SIG-M5 treated with dmso at 0.1 percent for 504 hours (cell line): ENCODE measurements around the gene SSNA1.

Experiments used
- DNase-seq: peaks from one replicate; lab custom pipeline; 2025; ENCODE audit not compliant: unreplicated experiment; lab: John Stamatoyannopoulos, UW

The SSNA1 gene

DNA sequence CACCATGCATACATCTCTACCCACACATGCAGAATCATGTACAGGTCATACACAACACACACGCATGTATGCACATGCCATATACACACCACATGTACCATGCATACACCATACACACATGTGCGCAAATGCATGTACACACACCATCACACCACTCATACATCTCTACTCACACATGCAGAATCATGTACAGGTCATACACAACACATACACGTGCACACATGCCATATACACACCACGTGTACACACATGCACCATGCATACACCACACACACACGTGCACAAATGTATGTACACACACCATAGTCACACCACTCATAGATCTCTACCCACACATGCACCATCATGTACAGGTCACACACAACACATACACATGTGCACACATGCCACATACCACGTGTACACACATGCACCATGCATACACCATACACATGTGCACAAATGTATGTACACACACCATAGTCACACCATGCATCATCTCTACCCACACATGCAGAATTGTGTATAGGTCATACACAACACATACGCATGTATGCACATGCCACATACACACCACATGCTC lies 35.6 kb upstream of the SSNA1 start:
- DNase-seq: no peak

DNA sequence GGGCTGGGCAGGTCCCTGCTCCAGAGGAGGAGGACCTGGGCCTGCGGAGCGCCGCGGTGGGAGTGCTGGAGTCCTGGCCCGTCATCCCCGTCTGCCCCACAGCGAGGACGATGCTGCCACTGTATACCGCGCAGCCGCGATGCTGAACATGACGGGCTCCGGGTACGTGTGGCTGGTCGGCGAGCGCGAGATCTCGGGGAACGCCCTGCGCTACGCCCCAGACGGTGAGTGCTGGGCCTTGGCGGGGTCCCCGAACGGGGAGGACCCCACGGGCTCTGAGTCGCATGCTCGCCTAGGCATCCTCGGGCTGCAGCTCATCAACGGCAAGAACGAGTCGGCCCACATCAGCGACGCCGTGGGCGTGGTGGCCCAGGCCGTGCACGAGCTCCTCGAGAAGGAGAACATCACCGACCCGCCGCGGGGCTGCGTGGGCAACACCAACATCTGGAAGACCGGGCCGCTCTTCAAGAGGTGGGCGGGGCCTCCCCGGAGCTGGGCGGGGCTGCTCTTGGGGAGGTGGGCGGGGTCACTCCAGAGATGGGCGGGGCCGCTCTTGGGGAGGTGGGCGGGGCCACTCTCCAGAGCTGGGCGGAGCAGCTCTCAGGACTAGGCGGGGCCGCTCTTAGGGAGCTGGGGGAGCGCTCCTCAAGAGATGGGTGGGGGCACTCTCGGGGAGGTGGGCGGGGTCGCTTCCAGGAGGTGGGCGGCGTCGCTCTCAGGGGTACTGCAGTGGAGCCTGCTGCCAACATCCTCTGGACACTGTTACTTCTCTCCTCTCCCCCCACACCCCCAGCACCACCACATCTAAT lies 31.7 kb upstream of the SSNA1 start:
- no peak for DNase-seq

DNA sequence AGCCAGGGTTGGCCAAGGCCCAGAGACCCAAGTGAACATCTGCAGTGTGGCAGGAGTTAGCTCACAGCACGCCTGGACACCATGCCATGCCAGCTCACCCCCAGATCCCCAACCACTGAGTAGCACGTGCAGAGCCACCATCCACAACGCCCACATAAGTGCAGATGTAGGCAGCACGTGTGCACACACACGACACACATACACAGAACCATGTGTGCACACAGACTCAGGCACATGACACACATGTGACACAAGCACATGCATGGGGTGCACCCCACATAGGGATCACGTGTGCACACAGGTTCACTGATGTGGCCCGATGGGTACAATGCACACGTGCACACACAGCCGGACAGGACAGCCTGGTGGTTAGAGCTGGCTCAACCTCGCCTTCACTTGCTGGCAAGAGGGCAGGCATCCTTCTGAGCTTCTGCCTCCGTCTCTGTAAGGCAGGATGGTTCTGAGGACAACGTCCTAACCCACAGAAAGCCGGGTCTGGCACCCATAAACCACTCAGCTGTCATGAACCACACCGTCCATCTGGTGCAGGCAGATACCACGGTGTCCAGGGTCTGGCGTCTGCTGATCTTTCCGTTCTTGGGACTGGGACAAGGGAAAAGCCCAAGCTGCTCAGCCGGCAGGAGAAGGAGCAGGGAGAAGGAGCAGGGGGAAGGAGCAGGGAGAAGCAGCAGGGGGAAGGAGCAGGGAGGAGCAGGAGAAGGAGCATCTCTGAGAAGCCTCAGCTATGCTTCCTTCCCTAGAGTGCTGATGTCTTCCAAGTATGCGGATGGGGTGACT lies 30.7 kb upstream of the SSNA1 start:
- DNase-seq: no peak

DNA sequence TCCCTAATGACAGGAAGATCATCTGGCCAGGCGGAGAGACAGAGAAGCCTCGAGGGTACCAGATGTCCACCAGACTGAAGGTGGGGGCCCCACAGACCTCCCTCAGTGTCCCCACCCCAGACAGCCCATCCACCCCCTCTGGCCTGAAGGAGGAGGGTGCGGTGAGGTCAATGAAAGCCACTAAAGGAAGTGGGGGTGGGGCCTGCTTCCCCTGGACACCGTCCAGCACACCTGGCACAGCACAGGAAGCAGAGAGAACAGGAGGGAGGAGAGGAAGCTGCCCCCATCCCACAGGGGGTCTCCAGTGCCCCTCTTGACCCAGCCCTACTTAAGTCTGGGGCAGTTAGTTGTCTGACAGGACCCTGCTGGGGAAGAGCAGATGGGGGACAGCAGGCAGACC lies 29.9 kb upstream of the SSNA1 start:
- no peak for DNase-seq

- DNase-seq: no peak
These were observed 29.1 kb upstream of the SSNA1 start for GRCh38 chr9:137159105-137160053.

DNA sequence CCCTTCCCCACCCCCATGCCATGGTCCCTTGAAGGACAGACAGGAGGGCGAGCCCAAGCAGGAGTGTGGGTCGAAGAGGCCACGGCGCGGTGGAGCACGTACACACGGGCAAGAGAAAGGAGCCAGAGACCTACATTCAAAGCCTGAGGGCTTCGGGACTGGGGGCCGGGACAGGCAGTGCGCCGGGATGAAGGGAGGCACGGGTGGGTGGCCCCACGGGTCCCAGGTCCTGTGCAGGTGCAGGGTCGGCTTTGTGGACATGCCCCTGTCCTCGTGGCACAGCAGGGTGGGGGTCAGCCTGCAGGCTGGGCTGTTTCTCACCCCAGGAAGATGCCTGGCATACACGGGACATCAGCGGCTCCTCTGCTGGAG lies 28.4 kb upstream of the SSNA1 start:
- DNase-seq: no peak

GRCh38 chr9:137160716-137161557 lies 27.5 kb upstream of the SSNA1 start:
- DNase-seq: no peak

DNA sequence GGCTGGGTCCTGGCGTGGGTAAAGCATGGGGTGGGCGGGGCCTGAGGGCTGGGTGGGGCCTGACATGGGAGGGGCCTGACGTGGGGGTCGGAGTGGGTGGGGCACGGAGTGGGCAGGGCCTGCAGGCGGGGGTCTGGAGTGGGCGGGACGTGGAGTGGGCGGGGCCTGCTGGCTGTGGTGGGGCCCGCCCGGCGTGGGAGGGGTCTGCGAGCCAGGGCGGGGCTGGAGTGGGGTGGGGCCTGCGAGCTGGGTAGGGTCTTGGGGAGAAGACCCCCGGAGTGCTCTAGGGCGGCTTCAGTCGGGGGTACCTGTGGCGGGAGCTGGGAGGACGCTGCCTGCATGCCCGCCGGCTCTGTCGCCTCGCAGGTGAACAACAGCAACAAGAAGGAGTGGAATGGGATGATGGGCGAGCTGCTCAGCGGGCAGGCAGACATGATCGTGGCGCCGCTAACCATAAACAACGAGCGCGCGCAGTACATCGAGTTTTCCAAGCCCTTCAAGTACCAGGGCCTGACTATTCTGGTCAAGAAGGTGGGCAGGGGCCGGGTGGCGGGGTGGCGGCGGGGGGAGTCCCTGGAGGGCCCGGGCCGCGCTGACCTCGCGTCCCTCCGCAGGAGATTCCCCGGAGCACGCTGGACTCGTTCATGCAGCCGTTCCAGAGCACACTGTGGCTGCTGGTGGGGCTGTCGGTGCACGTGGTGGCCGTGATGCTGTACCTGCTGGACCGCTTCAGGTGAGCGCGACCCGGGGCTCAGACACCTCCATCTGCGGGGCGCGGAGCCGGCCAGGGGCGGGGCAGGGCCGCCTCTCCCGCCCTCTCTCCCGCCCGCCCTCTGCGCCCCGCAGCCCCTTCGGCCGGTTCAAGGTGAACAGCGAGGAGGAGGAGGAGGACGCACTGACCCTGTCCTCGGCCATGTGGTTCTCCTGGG lies 26.7 kb upstream of the SSNA1 start:
- no peak for DNase-seq

DNA sequence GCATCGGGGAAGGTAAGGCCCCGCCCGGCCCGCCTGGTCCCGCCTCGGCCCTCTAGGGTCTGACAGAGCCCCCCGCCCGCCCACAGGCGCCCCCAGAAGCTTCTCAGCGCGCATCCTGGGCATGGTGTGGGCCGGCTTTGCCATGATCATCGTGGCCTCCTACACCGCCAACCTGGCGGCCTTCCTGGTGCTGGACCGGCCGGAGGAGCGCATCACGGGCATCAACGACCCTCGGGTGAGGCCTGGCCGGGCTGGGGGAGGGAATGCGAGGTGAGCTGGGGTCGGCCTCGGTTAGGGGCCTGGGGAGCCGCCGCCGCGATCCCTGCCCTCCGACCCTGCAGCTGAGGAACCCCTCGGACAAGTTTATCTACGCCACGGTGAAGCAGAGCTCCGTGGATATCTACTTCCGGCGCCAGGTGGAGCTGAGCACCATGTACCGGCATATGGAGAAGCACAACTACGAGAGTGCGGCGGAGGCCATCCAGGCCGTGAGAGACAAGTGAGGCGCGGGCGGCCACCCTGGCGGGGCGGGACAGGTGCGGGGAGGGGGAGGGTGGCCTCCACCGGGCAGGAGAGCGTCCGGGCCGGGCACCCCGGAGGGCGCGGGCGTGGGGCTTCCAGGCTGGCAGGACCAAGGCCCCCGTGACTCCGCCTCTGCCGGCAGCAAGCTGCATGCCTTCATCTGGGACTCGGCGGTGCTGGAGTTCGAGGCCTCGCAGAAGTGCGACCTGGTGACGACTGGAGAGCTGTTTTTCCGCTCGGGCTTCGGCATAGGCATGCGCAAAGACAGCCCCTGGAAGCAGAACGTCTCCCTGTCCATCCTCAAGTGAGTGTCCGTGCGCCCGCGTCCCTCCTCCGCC lies 25.7 kb upstream of the SSNA1 start:
- no peak for DNase-seq

- no peak for DNase-seq
These were observed 25.1 kb upstream of the SSNA1 start for GRCh38 chr9:137163365-137163715.

GRCh38 chr9:137163805-137164204 lies 24.7 kb upstream of the SSNA1 start:
- no peak for DNase-seq

- no peak for DNase-seq
These were observed 23.9 kb upstream of the SSNA1 start for GRCh38 chr9:137164370-137165249.

- no peak for DNase-seq
These were observed 23.1 kb upstream of the SSNA1 start for GRCh38 chr9:137165250-137165836.

GRCh38 chr9:137166380-137167229 lies 21.9 kb upstream of the SSNA1 start:
- no peak for DNase-seq

GRCh38 chr9:137167277-137167746 lies 21.2 kb upstream of the SSNA1 start:
- DNase-seq: no peak
